Osteoblast (primary cell): ENCODE measurements around the gene SSPN. TPM values are rescaled to one million over a fixed set of nuclear protein-coding genes. Genes with fewer than 3 reads are reported as not detected.

Source experiments
- DNase-seq: peaks from one replicate; pipeline ENCODE4 v3.0.0; 2011; ENCODE audit warnings: low spot score, mixed read lengths; ENCODE audit not compliant: insufficient read length; ENCODE audit errors: missing footprints
- H2AFZ ChIP-seq: 2 replicates; pipeline ENCODE4 v1.6.0; 2011; ENCODE audit warnings: mild to moderate bottlenecking, low read length
- H3K27ac ChIP-seq: 2 replicates; pipeline ENCODE4 v1.5.1; 2011; ENCODE audit warnings: mild to moderate bottlenecking, low read depth, low read length, moderate library complexity
- H3K27me3 ChIP-seq: 2 replicates; pipeline ENCODE4 v1.6.0; 2012; ENCODE audit warnings: mild to moderate bottlenecking, control low read depth, inconsistent platforms, low read length, moderate library complexity; ENCODE audit not compliant: insufficient read depth
- H3K36me3 ChIP-seq: 2 replicates; pipeline ENCODE4 v1.5.1; 2011; ENCODE audit warnings: mild to moderate bottlenecking, low read length, control low read depth, moderate library complexity; ENCODE audit not compliant: insufficient read depth
- H3K4me1 ChIP-seq: 2 replicates; pipeline ENCODE4 v1.5.1; 2011; ENCODE audit warnings: mild to moderate bottlenecking, low read length, control low read depth, moderate library complexity; ENCODE audit not compliant: insufficient read depth
- H3K4me2 ChIP-seq: 2 replicates; pipeline ENCODE4 v1.6.0; 2011; ENCODE audit warnings: mild to moderate bottlenecking, low read length; ENCODE audit not compliant: insufficient read depth
- H3K4me3 ChIP-seq: fragments of 200-600 bp; sonication (generic); 3 replicates; pipeline ENCODE4 v1.5.1; 2012; ENCODE audit warnings: mild to moderate bottlenecking, low read length, inconsistent platforms; ENCODE audit not compliant: insufficient read depth
- H3K79me2 ChIP-seq: 2 replicates; pipeline ENCODE4 v1.6.0; 2012; ENCODE audit warnings: mild to moderate bottlenecking, low read length, control low read depth, inconsistent platforms; ENCODE audit not compliant: insufficient read depth
- H3K9me3 ChIP-seq: 2 replicates; pipeline ENCODE4 v1.5.1; 2011; ENCODE audit warnings: low read depth, low read length, control low read depth
- H4K20me1 ChIP-seq: 2 replicates; pipeline ENCODE4 v1.6.0; 2012; ENCODE audit warnings: mild to moderate bottlenecking, low read length, control low read depth; ENCODE audit not compliant: insufficient read depth
- total RNA-seq: library from RNA; depleted of rRNA; stranded (reverse); fragments of >200 nt; gene quantifications from 2 replicates; pipeline ENCODE4 v1.2.3, GENCODE V29; 2012
- TF ChIP-seq, protein P1 (sequence below): IDR thresholded peaks from 2 replicates; pipeline ENCODE4 v1.5.1; 2011; ENCODE audit warnings: mild to moderate bottlenecking, low read depth, low read length, moderate library complexity; ENCODE audit errors: extremely low read depth

Gene SSPN
- total RNA-seq, 1 donor, result 9.8 TPM

DNA sequence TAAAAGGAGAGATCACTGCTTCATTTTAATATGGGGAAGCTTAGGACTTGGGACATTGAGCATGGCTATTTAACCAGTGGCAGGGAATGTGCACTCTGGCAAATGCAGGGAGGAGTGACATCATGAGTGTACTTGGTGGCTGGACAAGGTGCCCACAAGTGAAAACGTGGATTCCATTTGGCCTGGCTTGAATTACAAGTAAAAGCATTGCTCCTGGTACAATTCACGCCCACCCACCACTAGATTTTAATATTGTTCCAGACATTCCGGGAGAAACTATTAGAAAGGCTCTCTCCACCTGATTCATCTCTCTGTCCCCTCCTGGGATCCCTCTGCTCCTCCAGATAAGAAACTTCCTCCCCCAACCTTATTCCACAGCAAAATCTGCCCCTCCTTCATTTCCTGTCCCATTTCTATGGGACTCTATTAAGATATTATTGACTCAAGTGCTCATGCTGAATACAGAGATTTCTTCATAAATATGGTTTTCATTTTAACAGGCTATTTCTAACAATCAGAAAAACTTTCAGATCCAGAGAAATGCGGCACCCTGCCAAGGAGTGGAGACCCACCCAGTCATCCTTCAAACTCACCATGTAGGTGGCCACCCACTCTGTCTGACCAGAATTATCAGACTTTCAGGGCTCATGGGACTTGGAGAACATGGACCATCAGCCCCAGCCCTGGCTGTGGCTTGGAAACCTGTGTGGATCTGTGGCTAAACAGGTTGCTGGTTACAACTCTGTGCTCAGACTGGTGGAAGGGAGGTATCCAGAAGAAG is 43.2 kb downstream of the SSPN start:
- DNase-seq, result peak; percentile 46
- H3K27me3 ChIP-seq, result no peaks in the 10 kb centered on the region
- no peaks in the 10 kb centered on the region for H3K36me3 ChIP-seq
- peak overlapping the region; percentile 5 for H2AFZ ChIP-seq
- H3K79me2 ChIP-seq, result no peaks in the 10 kb centered on the region
- no peaks in the 10 kb centered on the region for H3K9me3 ChIP-seq
- peak overlapping the region; percentile 34 for H3K4me2 ChIP-seq
- peak overlapping the region; percentile 69 for H3K27ac ChIP-seq
- TF ChIP-seq, protein P1, sequence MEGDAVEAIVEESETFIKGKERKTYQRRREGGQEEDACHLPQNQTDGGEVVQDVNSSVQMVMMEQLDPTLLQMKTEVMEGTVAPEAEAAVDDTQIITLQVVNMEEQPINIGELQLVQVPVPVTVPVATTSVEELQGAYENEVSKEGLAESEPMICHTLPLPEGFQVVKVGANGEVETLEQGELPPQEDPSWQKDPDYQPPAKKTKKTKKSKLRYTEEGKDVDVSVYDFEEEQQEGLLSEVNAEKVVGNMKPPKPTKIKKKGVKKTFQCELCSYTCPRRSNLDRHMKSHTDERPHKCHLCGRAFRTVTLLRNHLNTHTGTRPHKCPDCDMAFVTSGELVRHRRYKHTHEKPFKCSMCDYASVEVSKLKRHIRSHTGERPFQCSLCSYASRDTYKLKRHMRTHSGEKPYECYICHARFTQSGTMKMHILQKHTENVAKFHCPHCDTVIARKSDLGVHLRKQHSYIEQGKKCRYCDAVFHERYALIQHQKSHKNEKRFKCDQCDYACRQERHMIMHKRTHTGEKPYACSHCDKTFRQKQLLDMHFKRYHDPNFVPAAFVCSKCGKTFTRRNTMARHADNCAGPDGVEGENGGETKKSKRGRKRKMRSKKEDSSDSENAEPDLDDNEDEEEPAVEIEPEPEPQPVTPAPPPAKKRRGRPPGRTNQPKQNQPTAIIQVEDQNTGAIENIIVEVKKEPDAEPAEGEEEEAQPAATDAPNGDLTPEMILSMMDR, result no peak
- no peaks in the 10 kb centered on the region for H4K20me1 ChIP-seq
- no peak overlapping the region for H3K4me3 ChIP-seq
- peaks cover 26% of the 10 kb centered on the region for H3K4me1 ChIP-seq

DNA sequence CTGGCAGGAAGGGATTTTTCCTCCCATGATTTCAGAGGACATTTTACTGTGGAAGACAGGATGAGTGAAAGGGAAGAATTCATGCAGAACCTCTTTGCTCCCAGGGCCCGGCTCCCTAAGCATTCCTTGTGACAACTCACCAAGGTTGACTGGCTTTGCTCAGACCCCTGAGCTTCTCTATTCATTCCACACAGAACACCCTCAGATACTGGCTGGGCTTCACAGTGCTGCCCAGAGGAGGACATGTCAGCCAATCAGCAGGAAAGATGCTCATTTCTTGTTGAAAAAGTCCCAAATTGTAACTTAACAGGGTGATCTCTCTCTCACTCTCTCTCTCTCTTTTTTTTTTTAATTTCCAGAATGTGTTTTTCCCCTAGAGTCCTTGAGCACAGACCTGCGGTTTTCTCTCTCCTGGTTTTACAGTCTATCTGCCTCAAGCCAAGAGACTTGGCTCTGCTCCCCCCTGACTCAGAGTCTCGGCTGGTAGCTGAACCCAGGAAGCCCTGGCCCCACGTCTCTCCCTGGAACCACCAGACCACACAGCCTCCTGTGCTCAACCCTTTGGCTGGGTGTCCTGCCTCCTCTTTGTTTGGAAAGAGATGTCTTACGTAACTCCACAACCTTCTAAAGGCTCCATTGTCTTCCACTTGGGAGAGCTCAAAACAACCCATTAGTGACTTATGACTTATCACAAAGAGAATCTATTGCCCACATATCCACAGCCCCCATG is 43.9 kb downstream of the SSPN start:
- H3K36me3 ChIP-seq, result no peaks in the 10 kb centered on the region
- no peaks in the 10 kb centered on the region for H3K9me3 ChIP-seq
- no peaks in the 10 kb centered on the region for H4K20me1 ChIP-seq
- TF ChIP-seq, protein P1, result no peak
- H3K4me3 ChIP-seq, result peak overlapping the region; percentile 3
- H3K27ac ChIP-seq, result peak overlapping the region; percentile 69
- H3K4me1 ChIP-seq, result peaks cover 26% of the 10 kb centered on the region
- peak; percentile 89 for DNase-seq
- H3K79me2 ChIP-seq, result no peaks in the 10 kb centered on the region
- peak overlapping the region; percentile 58 for H3K4me2 ChIP-seq
- H2AFZ ChIP-seq, result peak overlapping the region; percentile 5
- no peaks in the 10 kb centered on the region for H3K27me3 ChIP-seq

DNA sequence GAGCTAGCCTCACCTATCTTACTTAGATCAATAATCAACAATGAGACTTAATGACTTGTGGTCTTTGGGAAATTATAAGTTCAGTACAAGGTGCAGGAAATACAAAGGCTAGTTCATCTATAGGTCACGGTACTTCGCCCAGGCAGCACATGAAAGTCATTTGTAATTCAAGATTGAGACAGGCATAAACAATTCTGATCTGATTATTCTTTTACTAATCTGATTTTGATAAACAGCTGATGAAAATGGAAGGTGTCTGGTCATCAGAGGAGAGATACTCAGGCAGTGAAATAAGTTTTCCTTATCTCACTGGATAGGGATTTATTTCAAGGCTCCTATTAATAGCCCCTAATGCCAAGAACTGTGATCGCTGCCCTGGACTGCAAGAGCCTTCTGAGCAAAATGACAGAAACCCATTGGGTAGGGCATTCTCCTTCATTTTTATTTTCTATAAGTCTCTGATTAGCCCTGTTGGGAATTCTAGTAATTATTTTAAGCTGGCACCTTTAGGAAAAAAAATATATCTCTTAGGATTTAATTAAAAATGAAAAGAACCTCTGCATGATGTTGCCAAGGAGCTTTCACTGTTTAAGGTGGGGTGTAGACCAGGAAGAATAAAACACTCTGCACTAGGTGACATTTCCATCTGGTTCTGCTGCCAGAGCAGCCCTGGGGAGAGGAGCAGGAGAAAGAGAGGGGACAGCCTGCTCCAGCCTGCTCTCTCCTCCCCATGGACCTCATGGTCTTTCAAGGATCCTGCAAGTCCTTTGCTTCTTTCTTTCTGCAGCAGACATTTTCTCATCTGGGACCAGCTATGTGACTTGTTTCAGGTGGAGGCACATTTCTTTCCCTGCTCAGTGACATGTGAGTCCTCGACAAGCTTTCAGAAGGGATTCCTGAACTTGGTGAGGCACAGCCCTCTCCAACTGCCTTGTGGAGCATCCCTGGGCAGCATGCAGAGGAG is 44.8 kb downstream of the SSPN start:
- Histone ChIP-seq H2AFZ (no peak overlapping the region), H3K79me2 (no peaks in the 10 kb centered on the region), H3K9me3 (no peaks in the 10 kb centered on the region), H3K27me3 (no peaks in the 10 kb centered on the region), H3K4me2 (peak overlapping the region; percentile 58), H3K4me1 (peaks cover 26% of the 10 kb centered on the region), H4K20me1 (no peaks in the 10 kb centered on the region), H3K4me3 (peak overlapping the region; percentile 3), H3K36me3 (no peaks in the 10 kb centered on the region), H3K27ac (peak overlapping the region; percentile 16)
- TF ChIP-seq, protein P1, result no peak
- no peak for DNase-seq
